ENCODE data around the gene TRIO. TPM values are rescaled to one million over a fixed set of nuclear protein-coding genes. Genes with fewer than 3 reads are reported as not detected.
"Not testable (repeated sequence)": the region's sequence is repeated elsewhere in the genome, so short reads cannot be mapped to it uniquely, and the experiment has no call there.

The TRIO gene
- total RNA-seq, 4 donors from 2014 or later, result 290 to 370 (median 346) TPM

GRCh38 chr5:14432931-14433589, 289.9 kb downstream of the TRIO start:
- Histone ChIP-seq H3K4me3 (no peak overlapping the region), H3K4me1 (peaks cover 0 to 17% (median 0%) of the 10 kb centered on the region in 4 donors), H3K27ac (peak overlapping the region in 1 of 4 donors; percentile 14), H3K27me3 (no peaks in the 10 kb centered on the region), H3K9me3 (no peaks in the 10 kb centered on the region), H3K36me3 (peaks cover 0 to 5% (median 0%) of the 10 kb centered on the region in 3 donors)
- no peak for DNase-seq (ENCODE audit: low spot score in 2 of 2)
- peak in 1 of 2 donors; percentile 11 for TF ChIP-seq POLR2A (IDR thresholded peaks at IDR 0.05)
- TF ChIP-seq, protein P1, sequence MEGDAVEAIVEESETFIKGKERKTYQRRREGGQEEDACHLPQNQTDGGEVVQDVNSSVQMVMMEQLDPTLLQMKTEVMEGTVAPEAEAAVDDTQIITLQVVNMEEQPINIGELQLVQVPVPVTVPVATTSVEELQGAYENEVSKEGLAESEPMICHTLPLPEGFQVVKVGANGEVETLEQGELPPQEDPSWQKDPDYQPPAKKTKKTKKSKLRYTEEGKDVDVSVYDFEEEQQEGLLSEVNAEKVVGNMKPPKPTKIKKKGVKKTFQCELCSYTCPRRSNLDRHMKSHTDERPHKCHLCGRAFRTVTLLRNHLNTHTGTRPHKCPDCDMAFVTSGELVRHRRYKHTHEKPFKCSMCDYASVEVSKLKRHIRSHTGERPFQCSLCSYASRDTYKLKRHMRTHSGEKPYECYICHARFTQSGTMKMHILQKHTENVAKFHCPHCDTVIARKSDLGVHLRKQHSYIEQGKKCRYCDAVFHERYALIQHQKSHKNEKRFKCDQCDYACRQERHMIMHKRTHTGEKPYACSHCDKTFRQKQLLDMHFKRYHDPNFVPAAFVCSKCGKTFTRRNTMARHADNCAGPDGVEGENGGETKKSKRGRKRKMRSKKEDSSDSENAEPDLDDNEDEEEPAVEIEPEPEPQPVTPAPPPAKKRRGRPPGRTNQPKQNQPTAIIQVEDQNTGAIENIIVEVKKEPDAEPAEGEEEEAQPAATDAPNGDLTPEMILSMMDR (IDR thresholded peaks at IDR 0.05), result no peak
- WGBS, 2 donors, result 66 to 69% methylated on average over 8 of the region's 8 CpGs

DNA sequence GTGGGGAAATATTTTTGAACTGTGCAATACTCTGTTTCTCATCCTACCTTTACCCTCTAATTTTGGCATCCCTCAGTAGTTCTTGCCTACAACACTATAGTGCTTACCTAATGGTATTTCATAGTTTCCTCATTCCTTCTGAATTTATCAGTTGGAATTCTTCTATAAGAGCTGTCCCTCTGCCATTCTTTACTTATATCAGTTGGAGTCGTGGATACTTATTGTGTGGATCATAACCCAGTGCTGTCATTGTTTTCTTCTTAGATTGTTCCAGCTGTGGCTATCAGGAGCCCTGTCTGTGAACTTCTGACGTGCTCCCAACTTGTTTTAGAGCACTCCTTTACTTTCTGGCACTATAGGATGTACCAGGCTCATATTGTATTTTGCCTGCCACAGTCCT, 292.3 kb downstream of the TRIO start:
- Histone ChIP-seq H3K4me1 (peaks cover 0 to 15% (median 0%) of the 10 kb centered on the region in 4 donors), H3K27me3 (no peaks in the 10 kb centered on the region), H3K9me3 (no peaks in the 10 kb centered on the region), H3K36me3 (no peaks in the 10 kb centered on the region), H3K27ac (no peak overlapping the region), H3K4me3 (no peak overlapping the region)
- 77 to 80% methylated on average over 2 of the region's 2 CpGs for WGBS, 2 donors
- no peak for DNase-seq (ENCODE audit: low spot score in 2 of 2)
- TF ChIP-seq, protein P1 (IDR thresholded peaks at IDR 0.05), result no peak
- no peak for TF ChIP-seq EP300 (IDR thresholded peaks at IDR 0.05)
- no peak for TF ChIP-seq POLR2A (IDR thresholded peaks at IDR 0.05)

DNA sequence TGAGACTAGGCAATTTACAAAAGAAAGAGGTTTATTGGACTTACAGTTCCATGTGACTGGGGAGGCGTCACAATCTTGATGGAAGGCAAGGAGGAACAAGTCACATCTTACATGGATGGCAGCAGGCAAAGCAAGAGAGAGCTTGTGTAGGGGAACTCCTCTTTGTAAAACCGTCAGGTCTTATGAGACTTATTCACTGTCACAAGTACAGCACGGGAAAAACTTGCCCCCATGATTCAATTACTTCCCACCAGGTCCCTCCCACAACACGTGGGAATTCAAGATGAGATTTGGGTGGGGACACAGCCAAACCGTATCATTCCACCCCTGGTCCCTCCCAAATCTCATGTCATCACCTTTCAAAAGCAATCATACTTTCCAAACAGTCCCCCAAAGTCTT, 293.0 kb downstream of the TRIO start:
- WGBS, 2 donors, result 84 to 85% methylated on average over 5 of the region's 5 CpGs
- H3K4me3 ChIP-seq; DNase-seq (ENCODE audit: low spot score in 2 of 2); H3K9me3 ChIP-seq; H3K27me3 ChIP-seq; H3K27ac ChIP-seq; H3K36me3 ChIP-seq: not testable (repeated sequence)
- H3K4me1 ChIP-seq, result peaks cover 0 to 17% (median 0%) of the 10 kb centered on the region in 4 donors

DNA sequence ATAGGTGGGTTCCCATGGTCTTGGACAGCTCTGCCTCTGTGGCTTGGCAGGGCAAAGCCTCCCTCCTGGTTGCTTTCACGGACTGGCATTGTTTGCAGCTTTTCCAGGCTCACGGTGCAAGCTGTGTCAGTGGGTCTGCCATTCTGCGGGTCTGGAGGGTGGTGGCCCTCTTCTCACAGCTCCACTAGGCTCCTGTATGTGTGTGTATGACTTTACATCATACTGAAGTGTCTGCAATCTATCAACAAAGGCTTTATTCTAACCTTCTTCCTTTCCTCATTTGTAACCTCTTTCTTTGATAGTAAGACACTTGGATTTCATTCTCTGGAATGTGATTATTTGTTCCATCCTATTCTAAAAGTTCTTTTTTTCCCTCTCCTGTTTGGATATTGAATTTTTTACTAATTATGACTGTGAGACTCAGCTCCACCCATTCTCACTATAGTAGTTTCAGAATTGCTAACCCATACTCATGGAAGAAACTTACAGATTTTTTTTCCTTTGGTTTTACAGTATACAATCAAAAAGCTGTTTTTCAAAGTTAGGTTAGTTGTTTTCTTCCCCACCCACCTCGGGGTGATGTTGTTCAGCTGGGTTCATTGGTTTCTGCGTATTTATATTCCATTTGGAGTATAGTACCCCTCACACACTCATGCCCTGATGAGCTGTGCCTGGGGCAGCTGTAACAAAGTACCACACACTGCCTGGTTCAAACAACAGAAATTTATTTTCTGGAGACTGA, 293.8 kb downstream of the TRIO start:
- Histone ChIP-seq H3K9me3 (no peaks in the 10 kb centered on the region), H3K4me3 (no peak overlapping the region), H3K27me3 (no peaks in the 10 kb centered on the region), H3K27ac (no peak overlapping the region), H3K36me3 (no peaks in the 10 kb centered on the region), H3K4me1 (peaks cover 0 to 17% (median 0%) of the 10 kb centered on the region in 4 donors)
- TF ChIP-seq EP300 (IDR thresholded peaks at IDR 0.05) (no peak), POLR2A (IDR thresholded peaks at IDR 0.05) (no peak)
- TF ChIP-seq, protein P1 (IDR thresholded peaks at IDR 0.05), result no peak
- 78 to 85% methylated on average over 4 to 5 of the region's 5 CpGs for WGBS, 2 donors
- DNase-seq (ENCODE audit: low spot score in 2 of 2), result no peak

DNA sequence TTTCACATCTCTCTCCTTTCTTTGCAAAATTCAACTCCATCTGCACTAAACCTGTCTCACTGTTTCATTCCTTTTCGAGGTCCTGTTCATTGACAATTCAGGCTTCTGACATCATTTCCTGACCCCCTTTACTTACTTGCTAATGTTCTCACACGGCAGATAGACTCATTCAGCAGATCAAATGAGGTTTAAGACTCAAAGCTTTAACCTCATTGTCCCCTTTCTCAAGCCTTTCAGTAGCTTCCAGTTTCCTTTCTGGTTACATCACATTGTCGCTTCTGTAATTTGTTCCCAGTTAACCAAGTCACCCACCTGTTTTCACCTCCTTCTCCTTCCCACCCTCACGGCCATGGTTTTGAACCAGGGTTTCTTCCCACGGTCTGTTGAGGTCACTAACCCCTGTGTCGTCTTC, 295.1 kb downstream of the TRIO start:
- peaks cover 0 to 24% (median 0%) of the 10 kb centered on the region in 4 donors for H3K4me1 ChIP-seq
- WGBS, 2 donors, result 83 to 85% methylated on average over 6 of the region's 6 CpGs
- no peak for DNase-seq (ENCODE audit: low spot score in 2 of 2)
- TF ChIP-seq POLR2A (IDR thresholded peaks at IDR 0.05), result no peak
- no peak for TF ChIP-seq EP300 (IDR thresholded peaks at IDR 0.05)
- TF ChIP-seq, protein P1 (IDR thresholded peaks at IDR 0.05), result no peak
- no peaks in the 10 kb centered on the region for H3K27me3 ChIP-seq
- H3K36me3 ChIP-seq, result no peaks in the 10 kb centered on the region
- no peaks in the 10 kb centered on the region for H3K9me3 ChIP-seq
- peak overlapping the region in 2 of 4 donors; percentile 88 to 96 for H3K27ac ChIP-seq
- no peak overlapping the region for H3K4me3 ChIP-seq
